ENCODE measurements around the gene ZNF710. TPM values are rescaled to one million over a fixed set of nuclear protein-coding genes. Genes with fewer than 3 reads are reported as not detected.

Gene ZNF710
- total and polyA plus RNA-seq, 2 of the 13 experiments (the other 11 are each of a cell fraction or from before 2014, with no cell fraction given) = 4.7 to 20.6 TPM

GRCh38 chr15:90038632-90039095, 37.5 kb downstream of the ZNF710 start (continued):
- TF ChIP-seq AHDC1 (CRISPR knock-in tag; IDR thresholded peaks at IDR 0.05; ENCODE audit: borderline replicate concordance) (0 out of 2 replicates have a peak, but pooled peaks have one; percentile 29), ARID3A (IDR thresholded peaks at IDR 0.05; ENCODE audit: low read depth, low read length) (peak; percentile 52; the same call in 1 of the 2 replicates), SIX1 (CRISPR knock-in tag; IDR thresholded peaks at IDR 0.05; ENCODE audit: borderline replicate concordance) (peak; percentile 84; the same call in 1 of the 2 replicates), MAZ (IDR thresholded peaks at IDR 0.05; ENCODE audit: borderline replicate concordance, low read depth, low read length) (no peak), MAZ (CRISPR knock-in tag; IDR thresholded peaks at IDR 0.05; ENCODE audit: low read depth) (0 out of 2 replicates have a peak, but pooled peaks have one; percentile 54), HOXA3 (CRISPR knock-in tag; IDR thresholded peaks at IDR 0.05) (peak; percentile 28; the same call in 1 of the 2 replicates), RBM22 (optimal IDR thresholded peaks at IDR 0.05; ENCODE audit: low read length) (peak; percentile 24), ZSCAN20 (CRISPR knock-in tag; IDR thresholded peaks at IDR 0.05; ENCODE audit: borderline replicate concordance) (no peak), DPF2 (CRISPR knock-in tag; IDR thresholded peaks at IDR 0.05; ENCODE audit: borderline replicate concordance, low read depth) (peak; percentile 90), GATAD2A (CRISPR knock-in tag; IDR thresholded peaks at IDR 0.05) (peak; percentile 74), HOXA9 (CRISPR knock-in tag; IDR thresholded peaks at IDR 0.05; ENCODE audit: borderline replicate concordance) (no peak), TFAP4 (IDR thresholded peaks at IDR 0.05; ENCODE audit: borderline replicate concordance, low read depth) (peak; percentile 81), POGZ (CRISPR knock-in tag; IDR thresholded peaks at IDR 0.05) (peak; percentile 34; the same call in 1 of the 2 replicates), ZNF234 (CRISPR knock-in tag; conservative IDR thresholded peaks at IDR 0.05) (no peak), ZNF609 (CRISPR knock-in tag; IDR thresholded peaks at IDR 0.05; ENCODE audit: borderline replicate concordance) (peak; percentile 84)

Data from HepG2 (cell line).